HL-60 (cell line): ENCODE data around the gene NOC4L.

Experiments used
- DNase-seq, 2 experiments: peaks; one replicate each; pipeline ENCODE4 v3.0.0-alpha.2; 2010 to 2020; ENCODE audit warnings: low read depth in 1 of 2, low spot score in 1 of 2
- H3K27ac ChIP-seq: fragments of 250-450 bp; sonication (Bioruptor Pico); replicated peaks from 2 replicates; pipeline ENCODE4 v1.5.1; 2020; ENCODE audit warnings: mild to moderate bottlenecking, moderate library complexity
- H3K27me3 ChIP-seq: fragments of 250-450 bp; sonication (Bioruptor Pico); 2 replicates; pipeline ENCODE4 v1.5.1; 2021; ENCODE audit warnings: mild to moderate bottlenecking, moderate library complexity; ENCODE audit not compliant: insufficient read depth, poor library complexity, severe bottlenecking
- H3K4me3 ChIP-seq: replicated peaks from 2 replicates; pipeline ENCODE4 v1.5.1; 2011; ENCODE audit warnings: mild to moderate bottlenecking, control low read depth, low read length; ENCODE audit not compliant: insufficient read depth
- CTCF ChIP-seq: IDR thresholded peaks from one replicate; pipeline ENCODE4 v1.5.1; 2011; ENCODE audit warnings: low read length, control low read depth, inconsistent platforms; ENCODE audit not compliant: insufficient read depth
- GABPA ChIP-seq: IDR thresholded peaks from 2 replicates; pipeline ENCODE4 v1.6.1; 2012; ENCODE audit warnings: low read depth
- POLR2AphosphoS5 ChIP-seq: IDR thresholded peaks from 2 replicates; pipeline ENCODE4 v1.6.1; 2012; ENCODE audit warnings: low read depth
- SPI1 ChIP-seq: IDR thresholded peaks from 2 replicates; pipeline ENCODE4 v1.6.1; 2012; ENCODE audit warnings: low read depth, mild to moderate bottlenecking, borderline replicate concordance
- TF ChIP-seq, protein P1 (sequence below): IDR thresholded peaks from 2 replicates; pipeline ENCODE4 v1.6.1; 2012; ENCODE audit warnings: low read depth; ENCODE audit not compliant: insufficient replicate concordance

Gene NOC4L

GRCh38 chr12:132129007-132129406 lies 15.2 kb upstream of the NOC4L start:
- H3K27ac ChIP-seq: no peak overlapping the region
- TF ChIP-seq GABPA (no peak), POLR2AphosphoS5 (no peak), CTCF (no peak), SPI1 (no peak)
- H3K27me3 ChIP-seq: no peaks in the 10 kb centered on the region
- DNase-seq: no peak
- no peak overlapping the region for H3K4me3 ChIP-seq

- no peak overlapping the region for H3K4me3 ChIP-seq
- H3K27me3 ChIP-seq: no peaks in the 10 kb centered on the region
- TF ChIP-seq GABPA (no peak), SPI1 (no peak), POLR2AphosphoS5 (no peak), CTCF (no peak)
- TF ChIP-seq, protein P1, sequence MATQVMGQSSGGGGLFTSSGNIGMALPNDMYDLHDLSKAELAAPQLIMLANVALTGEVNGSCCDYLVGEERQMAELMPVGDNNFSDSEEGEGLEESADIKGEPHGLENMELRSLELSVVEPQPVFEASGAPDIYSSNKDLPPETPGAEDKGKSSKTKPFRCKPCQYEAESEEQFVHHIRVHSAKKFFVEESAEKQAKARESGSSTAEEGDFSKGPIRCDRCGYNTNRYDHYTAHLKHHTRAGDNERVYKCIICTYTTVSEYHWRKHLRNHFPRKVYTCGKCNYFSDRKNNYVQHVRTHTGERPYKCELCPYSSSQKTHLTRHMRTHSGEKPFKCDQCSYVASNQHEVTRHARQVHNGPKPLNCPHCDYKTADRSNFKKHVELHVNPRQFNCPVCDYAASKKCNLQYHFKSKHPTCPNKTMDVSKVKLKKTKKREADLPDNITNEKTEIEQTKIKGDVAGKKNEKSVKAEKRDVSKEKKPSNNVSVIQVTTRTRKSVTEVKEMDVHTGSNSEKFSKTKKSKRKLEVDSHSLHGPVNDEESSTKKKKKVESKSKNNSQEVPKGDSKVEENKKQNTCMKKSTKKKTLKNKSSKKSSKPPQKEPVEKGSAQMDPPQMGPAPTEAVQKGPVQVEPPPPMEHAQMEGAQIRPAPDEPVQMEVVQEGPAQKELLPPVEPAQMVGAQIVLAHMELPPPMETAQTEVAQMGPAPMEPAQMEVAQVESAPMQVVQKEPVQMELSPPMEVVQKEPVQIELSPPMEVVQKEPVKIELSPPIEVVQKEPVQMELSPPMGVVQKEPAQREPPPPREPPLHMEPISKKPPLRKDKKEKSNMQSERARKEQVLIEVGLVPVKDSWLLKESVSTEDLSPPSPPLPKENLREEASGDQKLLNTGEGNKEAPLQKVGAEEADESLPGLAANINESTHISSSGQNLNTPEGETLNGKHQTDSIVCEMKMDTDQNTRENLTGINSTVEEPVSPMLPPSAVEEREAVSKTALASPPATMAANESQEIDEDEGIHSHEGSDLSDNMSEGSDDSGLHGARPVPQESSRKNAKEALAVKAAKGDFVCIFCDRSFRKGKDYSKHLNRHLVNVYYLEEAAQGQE: no peak
- H3K27ac ChIP-seq: no peak overlapping the region
- DNase-seq: no peak
Observed at GRCh38 chr12:132130690-132131089, 13.6 kb upstream of the NOC4L start.

GRCh38 chr12:132131229-132131628 lies 13.0 kb upstream of the NOC4L start:
- Histone ChIP-seq H3K4me3 (no peak overlapping the region), H3K27ac (no peak overlapping the region), H3K27me3 (no peaks in the 10 kb centered on the region)
- DNase-seq: no peak
- no peak for TF ChIP-seq GABPA
- TF ChIP-seq SPI1: no peak
- TF ChIP-seq, protein P1: no peak
- no peak for TF ChIP-seq POLR2AphosphoS5
- TF ChIP-seq CTCF: no peak

GRCh38 chr12:132131952-132132351 lies 12.3 kb upstream of the NOC4L start:
- TF ChIP-seq CTCF (no peak), GABPA (no peak), POLR2AphosphoS5 (no peak), SPI1 (no peak)
- TF ChIP-seq, protein P1: no peak
- DNase-seq: no peak
- Histone ChIP-seq H3K4me3 (no peak overlapping the region), H3K27me3 (no peaks in the 10 kb centered on the region), H3K27ac (no peak overlapping the region)
